ENCODE measurements around the gene ZFAND3. TPM values are rescaled to one million over a fixed set of nuclear protein-coding genes. Genes with fewer than 3 reads are reported as not detected.
A peak's percentile ranks its signal among the peaks of the same experiment; 100 is the strongest.

ZFAND3 gene
- polyA plus RNA-seq, 3 donors, result 11.5 to 21.1 (median 11.7) TPM

GRCh38 chr6:38164131-38164481, 344.6 kb downstream of the ZFAND3 start:
- 95% methylated on average over 4 of the region's 6 CpGs for WGBS (ENCODE audit: insufficient coverage)
- peaks cover 1 to 6% (median 2%) of the 10 kb centered on the region in 3 donors for H3K27me3 Mint-ChIP-seq (ENCODE audit: low read depth in 3 of 3)
- Histone ChIP-seq H3K36me3 (replicated peaks in 1 of 2; ENCODE audit: control insufficient read depth in 1 of 2, insufficient read depth in 2 of 2, low read length in 2 of 2) (no peaks in the 10 kb centered on the region), H3K4me3 (replicated peaks in 1 of 3; ENCODE audit: low read depth in 2 of 3, low read length in 3 of 3) (no peak overlapping the region), H2AFZ (ENCODE audit: insufficient read depth, low read depth, low read length, poor library complexity, severe bottlenecking) (no peak overlapping the region), H3K27me3 (ENCODE audit: control insufficient read depth in 2 of 2, insufficient read depth in 2 of 2, low read length in 2 of 2) (no peaks in the 10 kb centered on the region), H4K20me1 (ENCODE audit: insufficient read depth, low read length) (peaks cover 4% of the 10 kb centered on the region), H3K4me1 (ENCODE audit: control insufficient read depth in 1 of 2, insufficient read depth in 2 of 2, low read length in 2 of 2) (no peaks in the 10 kb centered on the region), H3K4me2 (replicated peaks; ENCODE audit: extremely low read depth, low read length, poor library complexity, severe bottlenecking) (no peak overlapping the region), H3K9ac (ENCODE audit: insufficient read depth, low read length, poor library complexity, severe bottlenecking) (no peak overlapping the region), H3K27ac (ENCODE audit: low read depth in 1 of 2, low read length in 2 of 2) (no peak overlapping the region), H3K9me3 (replicated peaks in 1 of 2; ENCODE audit: control insufficient read depth in 1 of 2, insufficient read depth in 1 of 2, low read length in 2 of 2) (no peaks in the 10 kb centered on the region), H3K79me2 (ENCODE audit: insufficient read depth, low read length) (no peaks in the 10 kb centered on the region)
- no peak overlapping the region for H3K27ac Mint-ChIP-seq
- TF ChIP-seq, protein P1, sequence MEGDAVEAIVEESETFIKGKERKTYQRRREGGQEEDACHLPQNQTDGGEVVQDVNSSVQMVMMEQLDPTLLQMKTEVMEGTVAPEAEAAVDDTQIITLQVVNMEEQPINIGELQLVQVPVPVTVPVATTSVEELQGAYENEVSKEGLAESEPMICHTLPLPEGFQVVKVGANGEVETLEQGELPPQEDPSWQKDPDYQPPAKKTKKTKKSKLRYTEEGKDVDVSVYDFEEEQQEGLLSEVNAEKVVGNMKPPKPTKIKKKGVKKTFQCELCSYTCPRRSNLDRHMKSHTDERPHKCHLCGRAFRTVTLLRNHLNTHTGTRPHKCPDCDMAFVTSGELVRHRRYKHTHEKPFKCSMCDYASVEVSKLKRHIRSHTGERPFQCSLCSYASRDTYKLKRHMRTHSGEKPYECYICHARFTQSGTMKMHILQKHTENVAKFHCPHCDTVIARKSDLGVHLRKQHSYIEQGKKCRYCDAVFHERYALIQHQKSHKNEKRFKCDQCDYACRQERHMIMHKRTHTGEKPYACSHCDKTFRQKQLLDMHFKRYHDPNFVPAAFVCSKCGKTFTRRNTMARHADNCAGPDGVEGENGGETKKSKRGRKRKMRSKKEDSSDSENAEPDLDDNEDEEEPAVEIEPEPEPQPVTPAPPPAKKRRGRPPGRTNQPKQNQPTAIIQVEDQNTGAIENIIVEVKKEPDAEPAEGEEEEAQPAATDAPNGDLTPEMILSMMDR (IDR thresholded peaks at IDR 0.05), result no peak
- peaks cover 6% of the 10 kb centered on the region for H3K4me1 Mint-ChIP-seq
- H3K4me3 Mint-ChIP-seq, result no peak overlapping the region
- peaks cover 10 to 15% of the 10 kb centered on the region in 2 donors for H3K36me3 Mint-ChIP-seq
- intact Hi-C loops (cut with micrococcal nuclease), result no loop called here
- peaks cover 0 to 7% (median 0%) of the 10 kb centered on the region in 7 donors for H3K9me3 Mint-ChIP-seq
- no peak for DNase-seq

DNA sequence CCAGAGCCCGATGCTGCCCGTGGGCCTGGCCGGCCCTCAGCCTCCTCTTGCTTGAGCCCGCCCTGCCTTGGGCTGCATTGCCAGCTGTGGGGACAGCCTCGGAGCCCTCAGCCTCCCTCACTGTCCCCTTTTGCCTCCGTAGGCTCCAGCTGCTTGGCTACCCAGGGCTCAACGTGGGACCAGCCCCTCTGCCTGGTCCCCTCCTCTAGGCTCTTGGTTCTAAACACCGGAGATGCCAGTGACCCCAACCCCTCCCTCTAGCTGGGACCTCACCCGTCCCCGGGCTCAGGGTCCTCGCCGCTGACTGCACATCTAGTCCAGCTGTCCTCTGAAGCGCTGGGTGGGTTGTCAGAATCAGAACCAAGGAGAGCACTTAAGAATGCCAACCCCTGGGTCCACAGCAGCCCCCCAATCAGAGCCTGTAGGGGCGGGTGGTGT, 345.2 kb downstream of the ZFAND3 start:
- Histone ChIP-seq H3K27me3 (ENCODE audit: control insufficient read depth in 2 of 2, insufficient read depth in 2 of 2, low read length in 2 of 2) (no peaks in the 10 kb centered on the region), H3K9me3 (replicated peaks in 1 of 2; ENCODE audit: control insufficient read depth in 1 of 2, insufficient read depth in 1 of 2, low read length in 2 of 2) (no peaks in the 10 kb centered on the region), H3K79me2 (ENCODE audit: insufficient read depth, low read length) (no peaks in the 10 kb centered on the region), H2AFZ (ENCODE audit: insufficient read depth, low read depth, low read length, poor library complexity, severe bottlenecking) (no peak overlapping the region), H3K9ac (ENCODE audit: insufficient read depth, low read length, poor library complexity, severe bottlenecking) (no peak overlapping the region), H3K36me3 (replicated peaks in 1 of 2; ENCODE audit: control insufficient read depth in 1 of 2, insufficient read depth in 2 of 2, low read length in 2 of 2) (no peaks in the 10 kb centered on the region), H3K27ac (ENCODE audit: low read depth in 1 of 2, low read length in 2 of 2) (no peak overlapping the region), H3K4me1 (ENCODE audit: control insufficient read depth in 1 of 2, insufficient read depth in 2 of 2, low read length in 2 of 2) (no peaks in the 10 kb centered on the region), H3K4me2 (replicated peaks; ENCODE audit: extremely low read depth, low read length, poor library complexity, severe bottlenecking) (no peak overlapping the region), H4K20me1 (ENCODE audit: insufficient read depth, low read length) (no peaks in the 10 kb centered on the region), H3K4me3 (replicated peaks in 1 of 3; ENCODE audit: low read depth in 2 of 3, low read length in 3 of 3) (no peak overlapping the region)
- H3K27ac Mint-ChIP-seq, result peak overlapping the region in 1 of 7 donors; percentile 53
- peaks cover 4% of the 10 kb centered on the region for H3K4me1 Mint-ChIP-seq
- WGBS (ENCODE audit: insufficient coverage), result 97% methylated on average over 12 of the region's 14 CpGs
- TF ChIP-seq, protein P1 (IDR thresholded peaks at IDR 0.05), result no peak
- peaks cover 1 to 5% (median 2%) of the 10 kb centered on the region in 3 donors for H3K27me3 Mint-ChIP-seq (ENCODE audit: low read depth in 3 of 3)
- DNase-seq, result no peak
- intact Hi-C loops (cut with micrococcal nuclease), result no loop called here
- peaks cover 10 to 12% of the 10 kb centered on the region in 2 donors for H3K36me3 Mint-ChIP-seq
- H3K9me3 Mint-ChIP-seq, result peaks cover 0 to 7% (median 0%) of the 10 kb centered on the region in 7 donors
- no peak overlapping the region for H3K4me3 Mint-ChIP-seq

Data from CD14-positive monocyte (primary cell).